A549 (cell line): ENCODE results near the gene ADAT1. TPM values are rescaled to one million over a fixed set of nuclear protein-coding genes. Genes with fewer than 3 reads are reported as not detected.

Source experiments
- ATAC-seq, 2 experiments: fragments of 200-7000 bp in 1 of 2; fragments of >200 bp in 1 of 2; cut with Nextera tagmentation in 1 of 2; cut with Tn5 transposase in 1 of 2; 3 replicates each; pipeline versions ENCODE4 v1.8.0 to v1.9.1; 2018 to 2020; ENCODE audit warnings: mild to moderate bottlenecking in 1 of 2, moderate library complexity in 1 of 2
- CTCF ChIA-PET: fragments of 300-600 bp; sonication (Branson Sonifier 250); formaldehyde crosslinking; extraction: SDS; loops from one replicate; lab custom pipeline; 2021; ENCODE audit warnings: antibody characterized with exemption, inconsistent platforms; lab: Yijun Ruan, JAX
- POLR2A ChIA-PET: fragments of 350-600 bp; formaldehyde crosslinking; extraction: SDS; loops from one replicate; lab custom pipeline; 2021; ENCODE audit warnings: antibody characterized with exemption, inconsistent platforms; lab: Yijun Ruan, JAX
- DNase-seq, 2 experiments: peaks; one replicate each; pipeline versions ENCODE4 v3.0.0 to v3.0.0-alpha.2; 2011 to 2016; ENCODE audit warnings: low read depth in 1 of 2, low spot score in 1 of 2
- FAIRE-seq: peaks from 2 replicates; lab custom pipeline; 2011; peaks lifted over from hg19 to GRCh38; lab: Jason Lieb, UNC
- H3K27ac ChIP-seq, 2 experiments: fragments of >200 bp; sonication (Bioruptor Twin); formaldehyde crosslinking; 3 replicates each; pipeline ENCODE4 v1.5.1; 2016 to 2017
- H3K4me1 ChIP-seq: fragments of >200 bp; sonication (Bioruptor Twin); formaldehyde crosslinking; 3 replicates; pipeline ENCODE4 v1.6.1; 2016
- H3K4me2 ChIP-seq: fragments of >200 bp; sonication (Bioruptor Twin); formaldehyde crosslinking; 3 replicates; pipeline ENCODE4 v1.6.1; 2016
- H3K4me3 ChIP-seq: fragments of >200 bp; sonication (Bioruptor Twin); formaldehyde crosslinking; 3 replicates; pipeline ENCODE4 v1.5.1; 2016
- H3K9me3 ChIP-seq: fragments of >200 bp; sonication (Bioruptor Twin); formaldehyde crosslinking; 3 replicates; pipeline ENCODE4 v1.6.1; 2016
- CBX2 ChIP-seq: fragments of 200-600 bp; sonication (generic); IDR thresholded peaks from 2 replicates; pipeline ENCODE4 v1.6.1; 2016; ENCODE audit warnings: low read depth, mild to moderate bottlenecking, borderline replicate concordance
- CEBPB ChIP-seq, 2 experiments: fragments of >200 bp in 1 of 2; sonication (Bioruptor Twin) in 1 of 2; formaldehyde crosslinking in 1 of 2; IDR thresholded peaks; 2 replicates each; pipeline ENCODE4 v1.6.1; 2012 to 2016
- FOSL2 ChIP-seq, 2 experiments: fragments of 450-650 bp in 1 of 2; fragments of >200 bp in 1 of 2; sonication (Bioruptor Twin) in 1 of 2; formaldehyde crosslinking; IDR thresholded peaks; 2 replicates each; pipeline versions ENCODE4 v1.5.0 to v1.6.1; 2016 to 2020; ENCODE audit warnings: mild to moderate bottlenecking in 1 of 2, moderate library complexity in 1 of 2
- HDAC2 ChIP-seq: fragments of 200-600 bp; sonication (generic); IDR thresholded peaks from 2 replicates; pipeline ENCODE4 v1.6.1; 2016
- HMGXB4 ChIP-seq: fragments of 250-450 bp; sonication (Bioruptor Pico); IDR thresholded peaks from 2 replicates; pipeline ENCODE4 v1.5.0; 2021; ENCODE audit warnings: mild to moderate bottlenecking, moderate library complexity, borderline replicate concordance
- HOXA7 ChIP-seq: fragments of 250-450 bp; sonication (Bioruptor Pico); IDR thresholded peaks from 2 replicates; pipeline ENCODE4 v1.5.0; 2020; ENCODE audit warnings: mild to moderate bottlenecking, moderate library complexity
- HOXB5 ChIP-seq: fragments of 250-450 bp; sonication (Bioruptor Pico); IDR thresholded peaks from 2 replicates; pipeline ENCODE4 v1.5.0; 2020; ENCODE audit warnings: mild to moderate bottlenecking, moderate library complexity
- JUN ChIP-seq, 2 experiments: fragments of >200 bp; sonication (Bioruptor Twin); formaldehyde crosslinking; IDR thresholded peaks; 2 replicates in 1 of 2; 3 replicates in 1 of 2; pipeline ENCODE4 v1.6.1; 2016 to 2017
- KDM5A ChIP-seq: fragments of 200-600 bp; sonication (generic); IDR thresholded peaks from 2 replicates; pipeline ENCODE4 v1.6.1; 2016; ENCODE audit warnings: antibody characterized with exemption, mild to moderate bottlenecking
- NFE2L2 ChIP-seq: fragments of 150-350 bp; conservative IDR thresholded peaks from 2 replicates; pipeline ENCODE4 v1.6.1; 2014; ENCODE audit warnings: low read length
- NPAS2 ChIP-seq: fragments of 250-450 bp; sonication (Bioruptor Pico); IDR thresholded peaks from 2 replicates; pipeline ENCODE4 v1.8.0; 2022; ENCODE audit warnings: mild to moderate bottlenecking, moderate library complexity, borderline replicate concordance
- PHF8 ChIP-seq: fragments of 200-600 bp; sonication (generic); IDR thresholded peaks from 2 replicates; pipeline ENCODE4 v1.6.1; 2016; ENCODE audit warnings: low read depth, mild to moderate bottlenecking, antibody characterized with exemption, moderate library complexity, borderline replicate concordance
- RAD21 ChIP-seq, 2 experiments: fragments of >200 bp in 1 of 2; sonication (Bioruptor Twin) in 1 of 2; formaldehyde crosslinking in 1 of 2; IDR thresholded peaks in 1 of 2; conservative IDR thresholded peaks in 1 of 2; 2 replicates in 1 of 2; 3 replicates in 1 of 2; pipeline ENCODE4 v1.6.1; 2012 to 2018; ENCODE audit warnings: inconsistent platforms in 1 of 2
- RARB ChIP-seq: fragments of 250-450 bp; sonication (Bioruptor Pico); IDR thresholded peaks from 2 replicates; pipeline ENCODE4 v1.8.0; 2021; ENCODE audit warnings: mild to moderate bottlenecking, moderate library complexity
- RFX5 ChIP-seq: fragments of 450-650 bp; IDR thresholded peaks from 2 replicates; pipeline ENCODE4 v1.7.1; 2014; ENCODE audit warnings: antibody characterized with exemption, mild to moderate bottlenecking, moderate library complexity
- SREBF2 ChIP-seq: fragments of 450-650 bp; IDR thresholded peaks from 2 replicates; pipeline ENCODE4 v1.6.1; 2014; ENCODE audit warnings: mild to moderate bottlenecking, moderate library complexity
- ZFP36 ChIP-seq: fragments of 450-650 bp; IDR thresholded peaks from 2 replicates; pipeline ENCODE4 v1.6.1; 2014; ENCODE audit warnings: borderline replicate concordance; ENCODE audit not compliant: partially characterized antibody
- ZSCAN20 ChIP-seq: fragments of 250-450 bp; sonication (Bioruptor Pico); IDR thresholded peaks from 2 replicates; pipeline ENCODE4 v1.8.0; 2022; ENCODE audit warnings: mild to moderate bottlenecking, moderate library complexity
- WGBS: methylation state at CpG from one replicate; pipeline ENCODE4 v1.1.6; 2017; ENCODE audit errors: missing lambda C conversion rate; 5-methylcytosine and 5-hydroxymethylcytosine counted together
- polyA plus RNA-seq, 4 experiments: library from polyadenylated mRNA; depleted of rRNA in 3 of 4; stranded (reverse); fragments of >200 nt; fragmentation: RNase III in 1 of 4; extraction: RNeasy Plus Mini Kit Qiagen cat#74134 plus additional on column Dnase treatment in 1 of 4; gene quantifications; 2 replicates in 3 of 4; 3 replicates in 1 of 4; pipeline ENCODE4 v1.2.3, GENCODE V29; 2011 to 2017
- TF ChIP-seq, protein P1 (sequence below): fragments of 150-350 bp; IDR thresholded peaks from 2 replicates; pipeline ENCODE4 v1.6.1; 2014; ENCODE audit warnings: low read depth, mild to moderate bottlenecking, low read length
- TF ChIP-seq, protein P2 (sequence below): fragments of >200 bp; sonication (Bioruptor Twin); formaldehyde crosslinking; IDR thresholded peaks from 3 replicates; pipeline ENCODE4 v1.5.1; 2016

ADAT1 gene
- polyA plus RNA-seq, 2 of the 4 experiments (the other 2 are of a cell fraction), result 45.4 to 53.5 TPM

DNA sequence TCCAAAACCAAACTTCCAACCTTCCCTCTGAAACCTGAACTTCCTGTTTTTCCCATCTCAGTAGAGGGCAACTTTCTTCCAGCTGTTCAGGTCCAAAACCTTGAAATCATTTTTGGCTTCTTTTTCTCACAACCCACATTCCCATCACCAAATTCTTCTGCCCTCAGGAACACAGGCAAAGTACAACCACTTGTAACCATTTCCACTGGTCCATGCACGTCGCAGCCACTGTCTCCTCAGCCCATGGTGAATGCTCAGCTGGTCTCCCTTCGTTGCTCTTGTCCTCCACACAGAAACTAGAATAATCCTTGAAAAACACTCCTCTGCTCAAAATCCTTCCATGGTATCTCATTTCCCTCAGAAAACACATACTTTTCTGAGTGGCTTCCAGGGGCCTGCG lies 3.7 kb upstream of the ADAT1 start:
- peaks cover 10% of the 10 kb centered on the region for H3K4me1 ChIP-seq
- H3K9me3 ChIP-seq, result no peaks in the 10 kb centered on the region
- ChIA-PET POLR2A (interaction anchor here (1.3 kb wide), 1 partner anchor 21 kb away, joined by 3 read pairs; the partner anchor contains the start of genes KARS1 and TERF2IP), CTCF (no interaction called here)
- no peak for ATAC-seq
- no peak for DNase-seq
- H3K4me2 ChIP-seq, result no peak overlapping the region
- no peak for TF ChIP-seq ZSCAN20 (CRISPR knock-in tag)
- no peak for TF ChIP-seq SREBF2
- no peak for TF ChIP-seq HOXB5 (CRISPR knock-in tag)
- no peak for TF ChIP-seq HOXA7 (CRISPR knock-in tag)
- no peak for TF ChIP-seq CBX2
- TF ChIP-seq RFX5, result no peak
- no peak for TF ChIP-seq CEBPB (IDR thresholded peaks at IDR 0.05)
- TF ChIP-seq, protein P1, sequence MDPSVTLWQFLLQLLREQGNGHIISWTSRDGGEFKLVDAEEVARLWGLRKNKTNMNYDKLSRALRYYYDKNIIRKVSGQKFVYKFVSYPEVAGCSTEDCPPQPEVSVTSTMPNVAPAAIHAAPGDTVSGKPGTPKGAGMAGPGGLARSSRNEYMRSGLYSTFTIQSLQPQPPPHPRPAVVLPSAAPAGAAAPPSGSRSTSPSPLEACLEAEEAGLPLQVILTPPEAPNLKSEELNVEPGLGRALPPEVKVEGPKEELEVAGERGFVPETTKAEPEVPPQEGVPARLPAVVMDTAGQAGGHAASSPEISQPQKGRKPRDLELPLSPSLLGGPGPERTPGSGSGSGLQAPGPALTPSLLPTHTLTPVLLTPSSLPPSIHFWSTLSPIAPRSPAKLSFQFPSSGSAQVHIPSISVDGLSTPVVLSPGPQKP, result no peak
- 94% methylated on average over 4 of the region's 4 CpGs for WGBS
- no peak overlapping the region for H3K27ac ChIP-seq
- FAIRE-seq, result no peak
- H3K4me3 ChIP-seq, result no peak overlapping the region

DNA sequence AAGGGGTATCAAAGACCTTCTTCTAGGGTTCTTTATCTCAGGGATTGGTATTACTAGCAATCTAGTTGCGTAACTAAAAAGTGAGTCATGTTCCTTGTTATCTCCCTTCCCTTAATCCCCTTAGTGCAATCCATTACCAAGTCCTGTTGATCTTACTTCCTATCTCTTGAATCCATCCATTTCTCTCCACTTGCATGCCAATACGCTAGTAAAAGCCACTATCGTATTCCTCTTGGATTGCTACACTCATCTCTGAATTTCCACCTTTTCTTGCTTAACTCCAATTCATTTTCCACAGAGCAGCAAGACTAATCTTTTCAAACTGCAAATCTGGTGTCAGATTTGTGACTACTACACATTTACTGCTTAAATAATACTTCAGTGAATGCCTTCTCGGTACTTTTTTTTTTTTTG lies 1.8 kb upstream of the ADAT1 start:
- POLR2A ChIA-PET, result no interaction called here

GRCh38 chr16:75621170-75621477 lies 2.0 kb downstream of the ADAT1 start:
- ATAC-seq, result peak in 1 of 2 experiments; percentile 15; a peak in 1 of 6 replicates
- 30% methylated on average over 2 of the region's 2 CpGs for WGBS

More for the DNA sequence above, 1.8 kb upstream of the ADAT1 start:
- 0 out of 2 replicates have a peak, but pooled peaks have one; percentile 36 for TF ChIP-seq FOSL2 (IDR thresholded peaks at IDR 0.05)
- TF ChIP-seq FOSL2 (CRISPR knock-in tag; IDR thresholded peaks at IDR 0.05), result peak; percentile 68
- no peak for TF ChIP-seq KDM5A
- no peak for TF ChIP-seq NPAS2 (CRISPR knock-in tag)
- no peak for TF ChIP-seq JUN (IDR thresholded peaks at IDR 0.05)
- TF ChIP-seq HDAC2, result no peak
- no peak for TF ChIP-seq NFE2L2
- no peak for TF ChIP-seq HOXB5 (CRISPR knock-in tag)
- no peak for TF ChIP-seq PHF8
- no peak for TF ChIP-seq HOXA7 (CRISPR knock-in tag)
- TF ChIP-seq RARB (CRISPR knock-in tag), result no peak
- no peak for TF ChIP-seq ZFP36
- no peak for TF ChIP-seq CBX2
- TF ChIP-seq CEBPB (IDR thresholded peaks at IDR 0.05), result peak; percentile 71 to 89
- no peak overlapping the region for H3K4me2 ChIP-seq
- ATAC-seq (no peak), DNase-seq (peak; percentile 13 to 37), FAIRE-seq (no peak)
- CTCF ChIA-PET, result no interaction called here
- no peak overlapping the region for H3K4me3 ChIP-seq
- H3K27ac ChIP-seq, result no peak overlapping the region
- 81% methylated on average over 4 of the region's 4 CpGs for WGBS
- no peaks in the 10 kb centered on the region for H3K9me3 ChIP-seq
- H3K4me1 ChIP-seq, result peaks cover 19% of the 10 kb centered on the region

More at GRCh38 chr16:75621170-75621477, 2.0 kb downstream of the ADAT1 start:
- Histone ChIP-seq H3K4me3 (no peak overlapping the region), H3K9me3 (no peaks in the 10 kb centered on the region), H3K4me1 (peaks cover 19% of the 10 kb centered on the region), H3K4me2 (peak overlapping the region; percentile 98), H3K27ac (no peak overlapping the region)
- ChIA-PET CTCF (interaction anchor here (0.6 to 1.9 kb wide), 11 partner anchors 9 to 154 kb away, joined by 3 to 9 read pairs (median 5); no protein-coding TSS in a partner anchor), POLR2A (interaction anchor here (1.4 kb wide), 1 partner anchor 104 kb away, joined by 4 read pairs; no protein-coding TSS in a partner anchor)
- FAIRE-seq, result no peak
- DNase-seq, result peak; percentile 44 to 49
- TF ChIP-seq HMGXB4 (CRISPR knock-in tag), result no peak
- TF ChIP-seq, protein P2, sequence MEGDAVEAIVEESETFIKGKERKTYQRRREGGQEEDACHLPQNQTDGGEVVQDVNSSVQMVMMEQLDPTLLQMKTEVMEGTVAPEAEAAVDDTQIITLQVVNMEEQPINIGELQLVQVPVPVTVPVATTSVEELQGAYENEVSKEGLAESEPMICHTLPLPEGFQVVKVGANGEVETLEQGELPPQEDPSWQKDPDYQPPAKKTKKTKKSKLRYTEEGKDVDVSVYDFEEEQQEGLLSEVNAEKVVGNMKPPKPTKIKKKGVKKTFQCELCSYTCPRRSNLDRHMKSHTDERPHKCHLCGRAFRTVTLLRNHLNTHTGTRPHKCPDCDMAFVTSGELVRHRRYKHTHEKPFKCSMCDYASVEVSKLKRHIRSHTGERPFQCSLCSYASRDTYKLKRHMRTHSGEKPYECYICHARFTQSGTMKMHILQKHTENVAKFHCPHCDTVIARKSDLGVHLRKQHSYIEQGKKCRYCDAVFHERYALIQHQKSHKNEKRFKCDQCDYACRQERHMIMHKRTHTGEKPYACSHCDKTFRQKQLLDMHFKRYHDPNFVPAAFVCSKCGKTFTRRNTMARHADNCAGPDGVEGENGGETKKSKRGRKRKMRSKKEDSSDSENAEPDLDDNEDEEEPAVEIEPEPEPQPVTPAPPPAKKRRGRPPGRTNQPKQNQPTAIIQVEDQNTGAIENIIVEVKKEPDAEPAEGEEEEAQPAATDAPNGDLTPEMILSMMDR, result peak; percentile 55
- peak; percentile 20 to 52; a peak in 2 of 5 replicates for TF ChIP-seq RAD21 (conservative IDR thresholded peaks at IDR 0.05 in 1 of 2, IDR thresholded peaks at IDR 0.05 in 1 of 2)
- TF ChIP-seq, all 56 proteins: peak for 2
